Femur (tissue), 1 donor: ENCODE results near the gene TMEM132D.

Source experiments
- DNase-seq: peaks from one replicate; pipeline ENCODE4 v3.0.0-alpha.2; 2017

TMEM132D gene

GRCh38 chr12:129310346-129310745 lies 593.5 kb downstream of the TMEM132D start:
- DNase-seq, result no peak

DNA sequence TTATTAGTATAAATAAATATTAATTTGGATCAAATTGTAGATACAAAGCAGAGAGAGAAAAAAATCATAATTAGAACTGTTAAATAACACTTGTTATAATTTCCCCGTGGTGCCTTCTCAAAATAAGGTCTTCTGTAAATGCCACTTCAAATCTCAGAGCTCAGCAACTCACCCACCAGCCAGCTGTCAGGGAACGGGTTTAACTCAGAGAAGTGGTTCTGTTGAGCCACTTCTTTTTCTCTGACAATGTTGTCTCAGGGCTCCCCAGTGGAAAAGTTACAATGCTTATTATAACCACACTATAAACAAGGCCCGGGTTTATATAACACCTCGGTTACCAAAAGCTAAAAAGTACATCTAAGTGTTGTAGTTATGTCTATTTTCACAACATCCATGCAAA lies 598.0 kb downstream of the TMEM132D start:
- no peak for DNase-seq

- DNase-seq, result no peak
Observed at GRCh38 chr12:129304529-129304928, 599.3 kb downstream of the TMEM132D start.

DNA sequence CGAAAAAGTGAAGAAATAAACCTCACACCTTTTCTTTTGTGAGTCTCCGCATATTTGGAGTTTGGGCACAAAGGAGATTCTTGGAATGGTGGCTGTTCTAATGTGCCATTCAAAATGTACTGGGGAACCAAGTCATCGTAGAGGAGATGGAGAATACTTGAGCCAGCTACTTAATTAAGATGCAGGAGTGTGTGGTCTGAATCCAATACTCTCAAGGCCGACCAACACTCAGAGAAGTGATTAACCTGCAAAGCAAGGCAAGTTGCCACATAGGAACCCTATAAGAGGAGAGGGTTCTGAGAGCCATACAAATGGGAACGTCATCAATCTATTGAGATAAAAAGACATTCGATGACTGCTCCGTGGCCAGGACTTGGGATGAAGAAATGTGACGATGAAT lies 603.8 kb downstream of the TMEM132D start:
- DNase-seq, result no peak

GRCh38 chr12:129298921-129299320 lies 604.9 kb downstream of the TMEM132D start:
- no peak for DNase-seq

- no peak for DNase-seq
Observed at GRCh38 chr12:129296671-129297070, 607.2 kb downstream of the TMEM132D start.

DNA sequence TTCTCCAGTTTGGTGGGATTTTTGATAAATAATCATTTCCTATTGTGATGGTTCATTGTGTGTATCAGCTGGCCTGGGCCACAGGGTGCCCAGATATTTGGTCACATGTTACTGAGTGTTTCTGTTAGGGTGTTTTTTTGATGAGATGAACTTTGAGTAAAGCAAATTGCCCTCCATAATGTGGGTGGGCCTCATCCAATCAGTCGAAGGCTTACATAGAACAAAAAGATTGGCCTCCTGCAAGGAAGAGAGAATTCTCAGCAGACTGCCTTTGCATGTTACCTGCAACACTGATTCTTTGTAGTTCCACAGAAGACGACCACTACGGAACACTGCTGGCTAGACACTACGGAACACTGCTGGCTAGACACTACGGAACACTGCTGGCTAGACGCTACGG lies 609.0 kb downstream of the TMEM132D start:
- no peak for DNase-seq

DNA sequence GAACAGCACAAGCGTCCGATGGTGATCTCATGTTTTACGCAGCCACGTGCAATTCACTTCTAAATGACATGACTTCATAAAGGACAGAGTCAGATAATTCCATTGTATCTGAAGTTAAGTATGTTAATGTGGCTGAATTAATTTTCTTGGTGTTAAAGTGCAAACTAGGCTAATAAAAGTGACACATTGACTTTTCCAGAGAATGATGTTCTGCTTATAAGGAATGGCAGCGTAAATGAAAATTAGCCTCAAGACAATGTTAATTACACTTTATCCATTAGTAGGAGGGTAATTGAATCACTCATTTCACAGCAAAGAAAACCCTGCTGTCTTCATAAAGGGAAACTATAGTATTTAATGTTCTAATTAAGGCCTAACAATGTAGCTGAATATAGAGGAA lies 624.1 kb downstream of the TMEM132D start:
- DNase-seq, result no peak

- DNase-seq, result no peak
Observed at GRCh38 chr12:129276361-129277060, 627.3 kb downstream of the TMEM132D start.

- no peak for DNase-seq
Observed at GRCh38 chr12:129269756-129270495, 633.9 kb downstream of the TMEM132D start.

- DNase-seq, result no peak
Observed at GRCh38 chr12:129258781-129259318, 645.0 kb downstream of the TMEM132D start.

DNA sequence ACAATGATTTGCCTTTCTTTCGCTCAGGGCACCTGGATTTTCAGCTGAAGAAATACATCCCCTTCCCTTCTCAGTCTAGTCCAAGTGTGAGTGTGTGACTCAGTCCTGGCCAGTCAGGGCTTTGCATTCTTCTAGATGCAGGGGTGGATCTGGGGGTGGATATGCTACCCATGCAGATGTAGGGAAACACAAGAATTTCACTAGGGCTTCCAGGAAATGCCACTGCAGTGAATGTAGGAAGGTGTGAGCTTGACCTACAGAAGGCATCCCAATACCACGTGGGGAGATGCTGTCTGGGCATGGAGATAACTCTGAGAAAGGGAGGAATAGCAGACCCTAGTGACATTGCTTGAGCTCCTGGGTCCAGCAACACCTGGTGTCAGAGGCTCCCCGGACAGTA lies 646.3 kb downstream of the TMEM132D start:
- no peak for DNase-seq

DNA sequence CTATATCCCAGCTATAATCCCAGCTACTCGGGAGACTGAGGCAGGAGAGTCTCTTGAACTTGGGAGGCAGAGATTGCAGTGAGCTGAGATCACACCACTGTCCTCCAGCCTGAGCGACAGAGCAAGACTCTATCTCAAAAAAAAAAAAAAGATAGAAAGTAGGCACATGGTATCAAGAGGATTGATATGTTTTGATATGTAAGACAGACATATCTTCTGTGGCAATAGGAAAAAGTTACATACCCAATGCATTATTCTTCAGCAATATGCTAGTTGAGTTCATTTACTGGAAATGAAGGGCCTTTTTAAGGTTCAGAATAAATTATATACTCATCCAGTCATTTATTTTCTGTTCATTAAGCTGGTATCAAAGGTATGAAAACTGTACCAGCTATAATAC lies 657.2 kb downstream of the TMEM132D start:
- DNase-seq, result no peak

DNA sequence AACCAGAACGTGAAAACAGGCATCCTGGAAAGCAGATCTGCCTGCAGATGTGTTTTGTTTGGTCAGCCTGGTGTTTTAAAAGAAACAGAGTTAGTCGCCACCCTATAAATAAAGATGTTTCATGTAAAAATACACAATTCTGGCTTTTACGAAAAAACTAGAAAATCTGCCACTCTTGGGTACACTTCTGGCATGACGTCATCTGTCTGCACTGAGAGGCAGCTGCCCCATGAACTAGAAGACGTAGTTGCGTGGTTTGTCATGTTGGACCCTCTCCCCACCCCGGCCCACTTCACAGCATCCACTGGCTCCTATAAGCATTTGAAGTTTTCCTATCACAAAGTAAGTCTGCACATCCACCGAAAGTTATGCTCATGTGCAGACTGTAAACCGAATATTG lies 658.1 kb downstream of the TMEM132D start:
- no peak for DNase-seq

DNA sequence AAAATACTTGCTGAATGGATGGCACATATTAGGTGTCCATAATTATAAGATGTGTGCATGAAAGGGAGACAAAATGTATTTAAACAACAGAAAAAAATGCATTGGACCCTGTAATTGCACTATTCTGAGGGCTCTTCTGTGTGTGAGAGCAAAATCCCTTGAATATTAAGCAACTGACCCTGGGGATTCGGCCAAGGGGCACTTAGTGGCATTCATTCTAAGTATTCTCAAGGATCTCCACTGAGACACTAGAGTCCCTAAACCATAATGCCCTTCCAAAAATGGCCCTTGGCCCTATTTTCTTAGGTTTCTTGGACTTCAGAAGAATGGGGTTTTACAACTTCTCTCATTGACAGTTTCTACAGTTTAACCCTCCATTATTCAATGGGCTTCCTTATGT lies 662.0 kb downstream of the TMEM132D start:
- DNase-seq, result no peak

DNA sequence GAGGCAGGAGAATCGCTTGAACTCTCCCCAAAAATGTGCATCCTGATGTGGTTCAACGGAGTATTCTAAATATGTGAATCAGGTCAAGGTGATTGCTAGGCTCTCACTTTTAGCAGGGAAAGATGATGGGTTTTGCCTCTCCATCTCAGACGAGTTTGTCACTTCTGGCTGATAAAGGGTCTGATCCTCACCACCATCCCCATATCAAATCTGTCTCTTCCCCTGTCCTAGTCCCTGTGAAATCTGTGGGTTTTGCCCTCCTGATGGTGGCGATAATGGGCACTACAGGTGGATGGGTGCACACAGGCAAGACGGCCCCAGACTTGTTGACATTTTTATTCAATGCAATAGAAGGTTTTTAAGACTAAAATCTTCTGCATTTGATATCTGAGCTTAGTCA lies 665.9 kb downstream of the TMEM132D start:
- no peak for DNase-seq

DNA sequence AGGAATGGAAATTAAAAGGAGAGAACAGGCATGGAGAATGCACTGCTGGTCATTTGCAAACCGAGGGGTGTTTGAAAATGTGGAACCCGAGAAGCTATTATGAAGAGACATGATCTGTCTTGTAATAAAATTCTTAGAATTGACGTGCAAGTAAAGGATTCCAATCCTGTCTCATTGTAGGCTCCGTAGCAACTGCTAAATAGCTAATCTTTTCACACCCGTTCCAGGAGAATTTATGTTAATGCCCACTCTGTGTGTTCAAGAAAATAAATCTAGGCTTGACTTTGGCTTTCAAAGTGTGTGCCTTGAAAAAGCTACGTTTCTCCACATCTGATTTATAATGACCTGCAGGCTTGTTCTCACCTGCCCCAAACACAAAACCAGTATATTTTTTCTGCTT lies 669.6 kb downstream of the TMEM132D start:
- DNase-seq, result no peak

DNA sequence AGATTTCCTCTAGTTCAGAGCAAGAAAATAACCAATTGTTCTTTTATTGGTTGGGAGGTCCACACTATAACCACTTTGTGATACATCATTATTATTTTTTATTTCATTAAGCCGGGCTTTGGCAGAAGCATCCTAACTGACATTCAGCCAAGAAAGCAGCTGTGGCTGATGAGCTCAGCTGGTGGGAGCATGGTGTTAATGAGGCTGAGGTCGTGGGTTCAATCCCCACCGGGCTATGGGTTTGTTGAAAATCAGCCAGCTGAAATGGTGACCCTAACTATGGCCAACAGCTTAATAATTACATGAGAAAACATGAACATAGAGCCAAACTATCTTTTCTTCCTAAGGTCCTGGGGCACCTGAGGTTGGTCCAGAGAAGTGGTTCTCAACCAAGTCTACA lies 672.3 kb downstream of the TMEM132D start:
- no peak for DNase-seq

DNA sequence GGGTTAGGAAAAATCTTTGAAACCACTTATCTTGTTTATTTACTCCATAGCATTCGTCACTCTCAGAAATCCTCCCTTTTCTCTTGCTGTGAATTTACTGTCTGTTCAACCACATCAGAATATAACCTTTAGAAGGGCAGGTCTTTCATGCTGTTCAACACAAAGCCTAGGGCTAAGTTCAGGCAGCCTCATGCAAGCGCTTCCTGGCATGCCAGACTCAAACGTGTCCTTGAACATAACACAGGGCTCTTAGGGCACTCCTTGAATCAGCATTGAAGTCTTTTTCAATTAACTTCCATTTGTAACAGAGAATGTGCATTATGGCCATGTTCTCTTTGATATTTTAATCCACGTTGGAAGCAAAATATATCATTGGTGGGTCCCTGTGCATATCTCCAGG lies 672.8 kb downstream of the TMEM132D start:
- DNase-seq, result no peak

GRCh38 chr12:129226851-129227250 lies 677.0 kb downstream of the TMEM132D start:
- no peak for DNase-seq

DNA sequence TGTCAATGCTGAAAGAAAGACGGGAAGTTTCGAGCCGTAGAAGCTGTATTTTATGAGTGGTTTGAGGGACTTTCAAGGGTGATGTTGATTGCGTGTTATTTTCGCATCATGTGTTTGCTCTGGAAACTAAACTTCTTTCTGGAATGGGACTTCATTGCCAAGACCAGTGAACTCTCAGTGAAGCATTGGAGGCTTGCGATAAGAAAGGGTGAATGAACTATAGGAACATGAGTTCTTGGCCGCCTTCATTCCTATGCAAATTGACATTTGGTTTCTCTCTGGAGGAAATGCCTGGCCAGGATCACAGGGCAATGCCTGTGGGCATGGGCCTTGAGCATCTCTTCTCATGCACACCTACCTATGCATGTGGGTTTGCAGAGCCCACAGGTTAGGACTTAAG lies 677.8 kb downstream of the TMEM132D start:
- no peak for DNase-seq

DNA sequence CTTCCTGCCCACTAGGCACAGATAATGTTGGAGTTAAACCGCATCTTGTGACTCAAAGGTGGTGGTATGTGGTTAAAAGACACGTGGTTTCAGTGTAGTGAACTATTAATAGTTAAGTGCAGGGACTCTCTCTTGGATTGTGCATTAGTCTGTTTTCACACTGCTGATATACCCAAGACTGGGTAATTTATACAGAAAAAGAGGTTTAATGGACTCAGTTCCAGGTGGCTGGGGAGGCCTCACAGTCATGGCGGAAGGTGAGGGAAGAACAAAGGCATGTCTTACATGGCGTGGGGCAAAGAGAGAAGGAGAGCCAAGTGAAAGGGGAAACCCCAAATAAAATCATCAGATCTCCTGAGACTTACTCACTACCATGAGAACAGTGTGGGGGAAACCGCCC lies 688.3 kb downstream of the TMEM132D start:
- DNase-seq, result no peak

- no peak for DNase-seq
Observed at GRCh38 chr12:129213551-129213950, 690.3 kb downstream of the TMEM132D start.

GRCh38 chr12:129211862-129212630 lies 691.8 kb downstream of the TMEM132D start:
- DNase-seq, result no peak
